HCT116 (cell line): ENCODE data around the gene SEMA6B.

Source experiments
- ATF3 ChIP-seq: IDR thresholded peaks from 2 replicates; pipeline ENCODE4 v1.6.1; 2012
- CTCF ChIP-seq, 3 experiments: fragments of 200-600 bp in 1 of 3; sonication (generic) in 1 of 3; IDR thresholded peaks in 2 of 3; conservative IDR thresholded peaks in 1 of 3; 2 replicates each; pipeline ENCODE4 v1.5.1; 2012 to 2017; ENCODE audit warnings: low read depth in 2 of 3, low read length in 2 of 3, antibody characterized with exemption in 1 of 3, borderline replicate concordance in 1 of 3, control low read depth in 1 of 3, mild to moderate bottlenecking in 1 of 3, mixed read lengths in 1 of 3, mixed run types in 1 of 3, moderate library complexity in 1 of 3; ENCODE audit not compliant: insufficient read depth in 1 of 3
- EGR1 ChIP-seq: IDR thresholded peaks from 2 replicates; pipeline ENCODE4 v1.6.1; 2012; ENCODE audit warnings: low read depth
- ELF1 ChIP-seq: IDR thresholded peaks from 2 replicates; pipeline ENCODE4 v1.6.1; 2012; ENCODE audit warnings: low read depth, borderline replicate concordance
- EZH2 ChIP-seq: fragments of 200-600 bp; sonication (generic); IDR thresholded peaks from 2 replicates; pipeline ENCODE4 v1.6.1; 2017; ENCODE audit warnings: antibody characterized with exemption, mixed run types
- EZH2phosphoT487 ChIP-seq: fragments of 200-600 bp; IDR thresholded peaks from 2 replicates; pipeline ENCODE4 v1.6.1; 2018; ENCODE audit warnings: antibody characterized with exemption, borderline replicate concordance
- MAX ChIP-seq: IDR thresholded peaks from 2 replicates; pipeline ENCODE4 v1.6.1; 2012
- POLR2A ChIP-seq: IDR thresholded peaks from 2 replicates; pipeline ENCODE4 v1.7.0; 2011; ENCODE audit warnings: borderline replicate concordance; ENCODE audit not compliant: insufficient read depth, insufficient read length; ENCODE audit errors: extremely low read depth
- RAD21 ChIP-seq: IDR thresholded peaks from 2 replicates; pipeline ENCODE4 v1.6.1; 2012; ENCODE audit warnings: low read depth, mild to moderate bottlenecking
- SIN3A ChIP-seq: IDR thresholded peaks from 2 replicates; pipeline ENCODE4 v1.6.1; 2012; ENCODE audit warnings: low read depth
- SRF ChIP-seq: IDR thresholded peaks from 2 replicates; pipeline ENCODE4 v1.6.1; 2012; ENCODE audit warnings: low read depth
- TCF7L2 ChIP-seq: IDR thresholded peaks from 2 replicates; pipeline ENCODE4 v1.7.0; 2011; ENCODE audit warnings: borderline replicate concordance, inconsistent platforms; ENCODE audit not compliant: insufficient read depth, insufficient read length; ENCODE audit errors: extremely low read depth
- ZFX ChIP-seq: fragments of 450-650 bp; IDR thresholded peaks from 2 replicates; pipeline ENCODE4 v1.6.1; 2017
- ZNF274 ChIP-seq: fragments of 200-500 bp; sonication (Bioruptor generic); IDR thresholded peaks from 2 replicates; pipeline ENCODE4 v1.6.1; 2014; ENCODE audit warnings: mild to moderate bottlenecking, low read depth, low read length, inconsistent platforms

GRCh38 chr19:4505570-4506448 is 53.7 kb downstream of the SEMA6B start:
- TF ChIP-seq SIN3A (no peak), SRF (no peak), CTCF (IDR thresholded peaks at IDR 0.05 in 2 of 3, conservative IDR thresholded peaks at IDR 0.05 in 1 of 3; ENCODE audit: borderline replicate concordance in 1 of 3, insufficient read depth in 1 of 3, low read depth in 2 of 3, low read length in 2 of 3) (no peak), EZH2 (no peak), POLR2A (no peak), MAX (no peak), ZNF274 (no peak), RAD21 (no peak), ELF1 (no peak), TCF7L2 (no peak), ATF3 (no peak), EGR1 (no peak), EZH2phosphoT487 (no peak), ZFX (no peak)
